T-helper 9 cell (primary cell): ENCODE measurements around the gene GDF7.

ENCODE experiments used
- DNase-seq: peaks from one replicate; pipeline ENCODE4 v3.0.0-alpha.2; 2020

Gene GDF7

GRCh38 chr2:20629581-20630171, 37.3 kb upstream of the GDF7 start:
- no peak for DNase-seq

DNA sequence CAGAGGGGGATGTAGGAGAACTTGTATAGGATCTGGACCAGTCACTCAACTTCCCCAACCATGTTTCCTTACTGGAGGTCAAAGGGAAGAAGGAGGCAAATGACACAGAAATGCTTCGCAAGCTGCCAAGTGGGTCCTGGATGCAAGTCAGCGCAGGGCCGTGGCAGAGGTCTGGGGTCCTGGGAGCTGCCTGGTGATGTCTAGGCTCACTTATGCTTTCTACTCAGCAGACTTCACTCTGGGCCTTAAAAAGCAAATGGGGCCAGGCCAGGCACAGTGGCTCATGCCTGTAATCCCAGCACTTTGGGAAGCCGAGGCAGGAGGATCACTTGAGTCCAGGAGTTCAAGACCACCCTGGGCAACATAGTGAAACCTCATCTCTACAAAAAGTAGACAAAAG, 36.0 kb upstream of the GDF7 start:
- DNase-seq = no peak

DNA sequence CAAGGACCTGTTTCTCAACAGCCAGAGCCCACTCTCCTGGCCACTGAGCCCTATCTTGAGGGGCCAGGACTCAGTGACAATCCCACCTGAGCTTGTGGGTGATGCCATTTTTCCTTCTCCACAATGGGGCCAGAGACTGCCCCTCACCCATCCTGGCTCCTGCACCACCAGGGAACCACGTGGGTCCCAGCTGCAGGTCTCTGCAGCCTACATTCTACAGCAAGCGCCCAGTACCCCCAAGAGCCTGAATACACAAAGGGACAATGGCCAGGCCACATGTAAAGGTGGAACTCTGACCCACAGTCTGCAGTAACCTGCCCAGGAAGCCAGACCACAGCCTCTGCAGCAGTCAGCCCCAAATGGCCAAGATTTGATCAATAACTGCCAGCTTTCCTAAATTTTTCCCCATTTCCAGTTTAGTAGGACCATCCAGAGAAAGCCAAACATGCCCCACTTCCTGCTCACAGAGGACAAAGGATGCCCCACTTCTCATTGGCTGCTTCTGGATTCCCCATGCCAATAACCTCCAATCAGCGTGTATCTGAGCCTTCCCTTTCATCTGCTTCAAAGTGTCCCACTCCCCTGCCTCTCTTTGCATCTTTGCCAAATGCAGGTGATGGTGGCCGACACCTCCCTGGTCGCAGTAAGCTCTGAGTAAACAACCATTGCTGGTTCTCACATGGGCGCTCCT, 35.2 kb upstream of the GDF7 start:
- DNase-seq = no peak

GRCh38 chr2:20632446-20632990, 34.4 kb upstream of the GDF7 start:
- no peak for DNase-seq

- no peak for DNase-seq
These were observed 33.9 kb upstream of the GDF7 start for GRCh38 chr2:20633001-20633400.

- no peak for DNase-seq
These were observed 33.0 kb upstream of the GDF7 start for GRCh38 chr2:20633794-20634506.

GRCh38 chr2:20634507-20635112, 32.3 kb upstream of the GDF7 start:
- DNase-seq = no peak

DNA sequence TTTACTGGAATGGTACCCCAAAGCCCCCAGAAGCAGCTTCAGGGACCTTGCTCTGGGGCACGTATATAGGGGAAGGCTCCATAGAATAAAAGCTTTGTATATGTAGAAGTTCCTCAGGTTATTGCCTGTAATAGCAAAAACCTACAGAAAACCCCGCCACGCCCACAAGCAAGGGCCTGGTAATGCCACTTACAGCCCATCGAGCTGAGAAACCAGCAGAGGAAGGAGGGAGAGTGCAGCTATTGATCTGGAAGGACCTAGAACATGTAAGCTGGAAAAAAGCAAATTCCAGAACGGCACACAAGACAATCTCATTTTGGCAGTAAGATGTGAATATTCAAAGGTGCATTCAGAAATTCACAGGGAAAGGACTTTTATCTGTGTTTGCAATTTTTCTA, 31.8 kb upstream of the GDF7 start:
- DNase-seq = no peak

DNA sequence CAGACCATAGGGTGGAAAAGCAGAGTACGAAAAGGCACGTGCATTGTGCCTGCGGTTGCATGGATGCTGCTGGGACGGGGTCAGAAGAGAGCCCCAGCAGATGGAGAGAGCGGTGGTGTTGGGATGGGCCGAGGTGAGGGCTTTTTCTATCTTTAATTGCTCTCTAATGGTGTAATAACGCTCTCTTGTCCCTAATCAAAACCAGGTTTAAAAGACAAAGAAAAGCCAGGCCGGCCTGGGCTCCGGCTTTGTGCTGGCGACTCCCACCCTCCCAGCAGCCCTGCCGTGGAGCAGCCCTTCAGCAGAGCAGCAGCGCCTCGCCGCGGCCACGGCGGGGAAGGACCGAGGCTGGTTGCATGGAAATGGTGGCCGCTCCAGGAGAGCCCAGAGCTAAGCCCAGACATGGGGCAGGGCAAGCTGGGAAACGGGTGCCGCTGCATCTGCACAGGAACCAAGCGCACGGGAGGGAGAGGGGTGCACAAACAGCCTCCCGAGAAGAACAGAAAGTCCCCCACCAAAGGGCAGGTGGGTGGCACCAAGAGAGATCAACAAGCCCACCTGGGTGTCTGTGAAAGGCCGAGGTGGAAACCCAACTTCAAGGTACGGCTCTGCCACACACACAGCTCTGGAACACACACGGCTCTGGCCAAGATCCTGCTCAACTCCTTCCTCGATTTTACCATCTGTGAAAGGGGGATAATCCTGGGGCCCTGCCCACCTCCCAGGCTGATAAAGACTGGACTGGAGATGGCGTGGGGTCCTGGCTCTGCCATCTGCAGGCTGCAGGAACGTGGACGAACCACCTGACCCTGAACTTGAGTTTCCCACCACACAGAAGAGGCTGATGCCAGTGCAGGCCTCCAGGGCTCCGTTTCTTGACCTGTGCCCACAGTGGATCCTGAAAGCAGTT, 31.0 kb upstream of the GDF7 start:
- no peak for DNase-seq

GRCh38 chr2:20637147-20637546, 29.8 kb upstream of the GDF7 start:
- DNase-seq = no peak

GRCh38 chr2:20638014-20638413, 28.9 kb upstream of the GDF7 start:
- DNase-seq = no peak

DNA sequence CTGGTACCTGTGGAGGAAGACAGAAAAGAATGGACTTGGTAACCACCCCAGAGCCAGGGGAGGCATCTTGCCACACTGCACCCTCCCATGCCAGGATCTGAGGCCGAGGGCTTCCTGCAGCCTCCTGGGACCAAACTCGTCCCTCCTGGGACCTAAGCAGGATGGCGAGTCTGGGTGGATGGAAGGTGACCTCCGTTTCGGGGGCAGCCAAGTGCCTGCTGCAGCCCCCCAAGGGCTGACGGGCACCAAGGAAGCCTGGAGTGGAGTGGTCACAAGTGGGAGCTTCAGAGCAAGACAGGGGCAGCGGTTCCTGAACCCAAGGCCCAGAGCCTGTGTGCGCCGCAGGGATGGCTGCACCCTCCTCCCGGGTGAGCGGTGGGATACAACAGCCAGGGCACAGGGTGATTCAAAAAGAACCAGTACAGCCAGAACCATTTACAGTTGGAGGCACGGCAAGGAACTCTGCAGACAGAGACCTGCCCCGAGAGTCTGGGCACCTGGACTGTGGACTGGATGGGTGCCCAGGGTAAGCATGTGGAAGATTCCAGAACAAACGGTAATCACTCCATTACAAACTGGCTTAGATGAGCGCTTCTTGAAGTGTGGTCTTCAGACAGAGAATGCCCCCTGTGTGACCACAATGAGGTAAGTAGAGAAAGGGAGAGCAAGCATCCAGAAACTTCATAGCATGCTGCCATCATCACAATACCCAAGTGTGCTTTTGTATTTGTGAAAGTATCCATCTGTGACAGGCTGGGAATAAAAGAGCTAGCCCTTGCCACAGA, 28.1 kb upstream of the GDF7 start:
- no peak for DNase-seq

DNA sequence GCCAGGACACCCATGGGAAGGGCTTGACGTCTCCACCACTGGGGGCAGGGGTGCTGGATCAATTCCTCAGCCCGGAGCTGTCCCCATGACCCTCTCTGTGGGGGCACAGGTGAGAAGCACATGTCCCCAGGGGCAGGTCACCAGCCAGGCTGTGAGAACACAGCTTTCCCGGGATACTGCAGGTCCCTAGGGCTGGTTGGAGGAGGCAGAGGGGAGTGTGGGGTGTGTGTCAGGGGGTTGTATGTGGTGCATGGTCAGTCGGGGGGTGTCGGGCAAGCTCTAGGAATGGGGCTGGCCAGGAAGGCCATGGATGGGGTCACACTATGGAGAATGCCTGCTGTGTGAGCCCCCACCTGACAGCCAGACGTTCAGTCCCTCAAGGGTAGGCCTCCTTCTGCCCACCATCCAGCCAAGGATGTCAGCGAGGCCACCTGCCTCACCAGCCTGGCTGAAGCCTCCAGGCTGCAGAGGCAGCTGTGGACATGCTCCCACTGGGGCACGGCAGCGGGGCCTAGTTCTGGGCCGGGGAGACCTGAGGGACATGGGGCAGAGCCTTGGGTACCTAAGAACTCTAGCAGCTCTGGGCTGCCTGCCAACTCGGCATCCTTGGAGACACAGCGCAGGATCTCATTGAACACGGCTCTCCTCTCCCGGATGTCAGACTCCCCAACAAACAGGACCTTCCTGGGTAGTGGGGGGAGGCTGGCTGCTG, 26.4 kb upstream of the GDF7 start:
- DNase-seq = no peak

GRCh38 chr2:20641123-20641985, 25.6 kb upstream of the GDF7 start:
- no peak for DNase-seq

DNA sequence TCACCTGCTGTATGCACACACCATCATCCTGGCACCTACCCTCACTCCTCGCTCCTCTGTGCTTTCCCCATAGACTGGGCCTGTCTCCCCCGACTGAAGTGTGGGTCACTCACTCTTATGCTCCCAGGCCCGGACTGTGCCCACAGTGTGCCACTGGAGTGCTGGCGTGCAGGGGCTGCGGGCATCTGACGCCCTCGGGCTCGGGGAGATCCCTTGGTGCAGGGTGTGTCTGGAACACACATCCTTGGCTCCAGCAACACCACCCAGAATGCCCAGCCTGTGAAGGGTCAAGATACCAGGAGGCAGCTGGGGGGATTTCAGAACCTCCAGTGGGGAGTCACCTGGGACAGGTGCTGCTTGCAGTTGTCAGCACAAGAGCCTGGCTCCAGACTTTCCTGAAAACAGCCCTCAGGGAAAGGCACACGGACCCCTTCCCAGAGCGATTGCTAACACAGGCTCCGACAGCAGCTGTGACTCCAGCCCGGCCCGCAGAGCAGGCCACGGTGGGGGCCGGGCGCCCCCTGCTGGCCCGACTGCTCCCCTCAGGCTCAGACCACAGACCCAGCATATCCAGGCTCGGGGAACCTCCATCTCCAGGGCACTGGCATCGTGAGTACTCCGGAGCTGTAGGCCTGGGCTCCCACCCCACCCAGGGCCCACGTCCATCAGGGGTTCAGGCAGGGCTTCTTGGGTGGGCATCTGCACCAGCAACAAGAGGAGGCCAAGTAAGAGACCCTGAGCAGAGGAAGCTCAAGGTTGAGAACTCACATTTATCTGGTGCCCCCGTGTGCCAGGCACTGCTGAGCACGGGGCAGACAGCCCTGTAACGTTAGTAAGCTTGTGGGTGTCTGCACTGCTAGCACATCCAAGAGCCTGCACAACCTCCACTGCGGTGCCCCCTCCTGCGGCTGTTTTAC, 24.6 kb upstream of the GDF7 start:
- DNase-seq = peak; percentile 68

GRCh38 chr2:20643060-20643459, 23.9 kb upstream of the GDF7 start:
- DNase-seq = no peak

GRCh38 chr2:20643826-20644225, 23.1 kb upstream of the GDF7 start:
- DNase-seq = no peak

- no peak for DNase-seq
These were observed 21.6 kb upstream of the GDF7 start for GRCh38 chr2:20645301-20645701.

DNA sequence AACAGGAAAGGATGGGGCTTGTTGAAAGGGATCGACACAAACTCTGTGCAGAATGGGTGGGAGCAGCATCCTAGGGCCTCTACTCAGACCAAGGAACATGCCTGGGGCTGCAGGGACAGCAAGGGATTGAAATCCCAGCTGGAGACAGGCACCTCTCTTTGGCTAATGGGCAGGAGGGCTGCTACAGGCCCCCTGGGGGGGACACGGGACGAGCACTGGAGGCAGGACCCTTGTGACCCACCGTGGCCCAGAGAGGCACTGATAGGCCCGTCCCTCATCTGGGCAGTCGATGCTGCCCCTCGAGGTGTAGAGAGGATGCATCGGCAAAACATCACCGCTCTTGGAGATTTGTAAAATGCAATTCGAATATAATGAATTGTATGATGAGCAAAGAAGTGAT, 21.2 kb upstream of the GDF7 start:
- DNase-seq = no peak
